GM18511 (cell line): ENCODE measurements around the gene SOX30.

Experiments
- ATAC-seq: cut with Tn5 transposase; IDR thresholded peaks from one replicate; pipeline ENCODE4 v1.9.1; 2021; ENCODE audit warnings: mild to moderate bottlenecking, moderate library complexity; ENCODE audit not compliant: unreplicated experiment

Gene SOX30

DNA sequence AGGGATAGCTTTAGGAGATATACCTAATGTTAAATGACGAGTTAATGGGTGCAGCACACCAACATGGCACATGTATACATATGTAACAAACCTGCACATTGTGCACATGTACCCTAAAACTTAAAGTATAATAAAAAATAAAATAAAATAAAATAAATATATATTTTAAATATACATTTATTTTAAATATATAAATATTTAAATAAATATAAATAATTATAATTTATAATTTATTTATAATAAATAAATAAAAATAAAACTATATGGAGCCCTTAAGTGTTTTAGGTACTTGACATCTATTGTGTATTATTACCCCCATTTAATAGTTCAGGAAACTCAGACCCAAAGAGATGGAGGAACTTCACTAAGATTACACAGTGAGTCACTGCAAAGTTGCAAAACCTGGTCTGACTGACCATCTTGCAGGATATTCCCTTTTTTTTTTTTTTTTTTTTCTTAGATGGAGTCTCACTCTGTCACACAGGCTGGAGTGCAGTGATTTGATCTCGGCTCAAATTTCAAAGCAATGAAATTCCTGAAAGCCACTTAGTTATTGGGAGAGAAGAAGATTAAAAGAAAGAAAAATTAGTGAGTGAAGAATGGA, 13.3 kb upstream of the SOX30 start:
- ATAC-seq, result no peak

DNA sequence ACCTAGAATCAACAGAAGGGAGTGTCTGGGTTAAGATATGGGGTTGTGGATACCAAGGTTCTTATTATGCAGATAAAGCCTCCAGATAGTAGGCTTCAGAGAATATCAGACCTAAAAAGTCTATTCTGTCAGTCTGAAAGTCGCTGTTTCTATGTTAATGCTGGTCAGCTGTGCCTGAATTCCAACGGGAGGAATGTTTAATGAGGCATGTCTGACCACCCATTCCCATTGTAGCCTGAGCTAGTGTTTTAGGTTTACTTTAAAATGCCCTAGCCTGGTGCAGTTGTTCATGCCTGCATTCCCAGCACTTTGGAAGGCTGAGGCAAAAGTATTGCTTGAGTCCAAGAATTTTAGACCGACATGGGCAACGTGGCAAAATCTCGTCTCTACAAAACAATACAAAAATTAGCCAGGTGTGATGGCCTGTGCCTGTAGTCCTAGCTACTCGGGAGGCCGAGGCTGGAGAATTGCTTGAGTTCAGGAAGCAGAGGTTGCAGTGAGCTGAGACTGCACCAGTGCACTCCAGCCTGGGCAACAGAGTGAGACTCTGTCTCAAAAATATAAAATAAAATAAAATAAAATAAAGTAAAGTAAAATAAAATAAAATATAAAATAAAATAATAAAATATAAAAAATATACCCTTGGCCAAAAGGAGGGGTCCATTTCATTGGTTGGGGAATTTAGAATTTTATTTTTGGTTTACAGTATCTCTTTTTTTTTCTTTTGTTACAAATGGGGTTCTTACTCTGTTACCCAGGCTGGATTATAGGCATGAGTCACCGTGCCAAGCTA, 7.8 kb upstream of the SOX30 start:
- ATAC-seq, result no peak

DNA sequence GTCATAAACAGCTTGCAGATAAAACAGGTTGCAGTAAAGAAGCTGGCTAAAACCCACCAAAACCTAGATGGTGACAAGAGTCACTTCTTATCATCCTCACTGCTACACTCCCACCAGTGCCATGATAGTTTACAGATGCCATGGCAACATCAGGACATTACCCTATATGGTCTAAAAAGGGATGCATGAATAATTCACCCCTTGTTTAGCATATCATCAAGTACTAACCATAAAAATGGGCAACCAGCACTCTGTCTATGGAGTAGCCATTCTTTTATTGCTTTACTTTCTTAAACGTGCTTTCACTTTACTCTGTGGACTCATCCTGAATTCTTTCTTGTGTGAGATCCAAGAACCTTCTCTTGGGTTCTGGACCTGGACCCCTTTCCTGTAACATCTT, 6.7 kb upstream of the SOX30 start:
- ATAC-seq, result no peak

DNA sequence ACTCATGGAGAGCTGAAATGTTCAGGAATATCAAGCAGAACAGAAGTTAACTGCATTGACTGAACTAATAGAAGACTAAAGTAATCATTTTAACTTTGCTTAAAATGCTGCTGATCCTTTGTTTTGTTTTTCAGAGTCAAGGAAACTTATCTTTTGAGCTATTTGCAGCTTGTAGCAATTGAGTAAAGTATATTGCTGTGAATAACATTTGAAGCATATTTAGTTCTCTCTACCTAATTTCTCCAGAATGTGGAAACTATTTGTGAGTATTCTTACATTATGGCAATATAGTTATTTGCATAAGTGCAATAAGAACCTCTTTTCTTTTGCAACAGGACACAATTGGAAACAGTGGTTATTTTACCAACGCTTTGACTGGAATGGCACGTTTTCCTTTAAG, 5.3 kb upstream of the SOX30 start:
- no peak for ATAC-seq

DNA sequence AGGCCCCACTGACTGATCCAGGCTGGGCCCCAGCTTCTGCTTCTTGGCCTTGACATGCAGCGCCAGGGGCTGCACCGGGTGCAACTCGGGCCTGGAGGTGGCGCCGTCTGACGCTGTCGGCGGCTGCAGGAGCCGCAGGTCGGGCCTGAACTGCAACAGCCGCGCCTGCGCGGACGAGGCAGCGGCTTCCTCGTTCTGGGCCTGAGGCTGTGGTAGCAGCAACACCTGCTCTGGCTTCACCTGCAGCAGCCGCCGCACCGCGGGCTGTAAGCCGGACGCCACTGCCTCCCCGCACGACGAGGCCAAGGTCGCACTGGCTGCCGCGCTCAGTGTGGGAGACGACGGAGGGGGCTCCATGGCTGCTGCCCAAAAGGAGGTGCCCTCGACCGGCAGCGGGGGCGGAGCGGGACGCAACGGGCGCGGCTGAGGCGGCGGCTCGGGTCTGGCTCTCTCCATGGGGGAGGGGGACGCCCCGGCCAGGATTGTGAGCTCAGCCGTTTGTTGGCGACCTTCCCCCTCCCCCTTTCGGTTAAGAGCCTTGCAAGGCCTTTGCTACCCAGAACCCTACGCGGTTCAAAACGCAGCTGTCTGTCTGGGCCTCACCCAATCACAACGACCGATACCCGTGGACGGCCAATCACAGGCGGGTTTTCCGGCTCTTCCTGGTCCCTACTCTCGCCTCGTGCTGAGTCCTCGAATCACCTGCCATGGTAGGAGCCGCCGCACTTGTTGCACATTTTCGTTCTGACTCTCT, 438 bp downstream of the SOX30 start:
- ATAC-seq, result peak; percentile 77

DNA sequence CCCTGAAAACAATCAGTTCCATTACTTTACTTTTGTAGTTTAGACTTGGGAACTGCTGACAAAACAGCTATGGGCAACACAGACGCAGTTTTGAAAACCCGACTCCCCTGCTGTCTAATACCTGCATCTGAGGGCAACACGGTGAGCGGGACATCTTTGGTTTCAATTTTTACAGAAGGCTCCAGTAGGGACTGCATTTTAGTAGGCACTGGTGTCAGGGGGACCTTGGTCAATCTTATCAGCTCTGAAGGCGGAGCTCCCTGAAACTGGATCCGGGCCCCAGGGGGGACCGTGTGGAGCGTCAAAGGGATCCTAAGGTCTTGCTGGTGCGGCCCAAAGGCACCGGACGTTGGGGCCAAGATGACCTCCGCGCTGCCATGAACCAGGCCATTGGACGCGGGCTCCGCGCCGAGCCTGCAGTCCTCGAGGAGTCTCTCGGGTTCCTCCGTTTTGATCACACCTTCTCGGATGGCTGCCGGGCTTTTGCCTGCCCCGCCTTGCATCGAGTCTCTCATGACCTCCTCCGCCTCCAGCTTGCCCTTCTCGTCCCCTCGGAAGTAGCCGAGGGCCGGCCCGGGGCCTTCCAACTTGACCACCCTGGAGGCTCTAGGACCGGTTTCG, 1.1 kb downstream of the SOX30 start:
- ATAC-seq, result no peak

DNA sequence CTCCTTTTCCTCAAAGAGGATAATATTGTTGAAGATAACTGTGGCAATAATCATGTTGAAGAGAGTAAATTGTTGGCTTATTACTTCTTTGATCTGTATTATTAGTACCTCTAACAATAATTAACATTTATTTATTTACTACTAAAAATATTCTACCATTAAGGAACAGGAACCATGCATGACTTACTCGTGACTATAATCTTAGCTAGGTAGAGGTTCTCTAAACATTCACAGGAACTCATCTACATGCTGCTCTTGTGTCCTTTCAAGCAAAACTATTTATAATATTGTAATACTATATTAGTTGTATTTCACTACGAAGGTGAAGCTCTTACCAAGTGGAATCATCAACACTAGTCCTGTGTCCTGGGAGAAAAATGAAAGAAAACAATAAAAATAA, 3.1 kb downstream of the SOX30 start:
- ATAC-seq, result no peak

DNA sequence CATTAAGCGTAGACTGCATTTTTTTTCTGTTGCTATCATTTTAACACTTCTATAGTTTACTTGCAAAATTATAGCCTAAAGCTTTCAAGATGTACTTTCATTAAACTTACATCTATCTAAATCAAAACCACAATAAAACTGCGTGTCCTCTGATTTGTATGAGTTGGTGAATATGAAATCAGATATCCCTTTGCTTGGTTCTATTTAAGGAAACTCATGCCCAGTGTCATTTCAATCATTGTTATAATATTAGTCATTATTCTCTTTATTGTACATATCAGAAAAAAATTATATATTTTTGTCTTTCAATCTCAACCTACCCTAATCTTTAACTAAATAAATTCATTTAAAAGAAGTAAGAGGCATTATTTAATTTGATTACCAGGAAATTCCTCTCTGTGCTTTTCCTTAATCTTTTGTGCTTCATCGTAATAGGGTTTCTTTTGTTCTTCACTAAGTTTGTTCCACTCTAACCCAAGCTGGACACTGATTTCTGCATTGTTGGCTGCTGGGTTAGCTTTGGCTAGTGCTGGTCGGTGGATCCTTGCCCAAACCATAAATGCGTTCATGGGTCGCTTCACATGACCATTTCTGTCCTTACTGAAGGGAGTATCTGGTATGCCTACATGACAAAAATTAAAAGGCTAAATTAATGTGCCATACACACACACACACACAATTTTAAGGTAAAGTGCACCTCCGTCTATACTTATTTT, 3.8 kb downstream of the SOX30 start:
- no peak for ATAC-seq

DNA sequence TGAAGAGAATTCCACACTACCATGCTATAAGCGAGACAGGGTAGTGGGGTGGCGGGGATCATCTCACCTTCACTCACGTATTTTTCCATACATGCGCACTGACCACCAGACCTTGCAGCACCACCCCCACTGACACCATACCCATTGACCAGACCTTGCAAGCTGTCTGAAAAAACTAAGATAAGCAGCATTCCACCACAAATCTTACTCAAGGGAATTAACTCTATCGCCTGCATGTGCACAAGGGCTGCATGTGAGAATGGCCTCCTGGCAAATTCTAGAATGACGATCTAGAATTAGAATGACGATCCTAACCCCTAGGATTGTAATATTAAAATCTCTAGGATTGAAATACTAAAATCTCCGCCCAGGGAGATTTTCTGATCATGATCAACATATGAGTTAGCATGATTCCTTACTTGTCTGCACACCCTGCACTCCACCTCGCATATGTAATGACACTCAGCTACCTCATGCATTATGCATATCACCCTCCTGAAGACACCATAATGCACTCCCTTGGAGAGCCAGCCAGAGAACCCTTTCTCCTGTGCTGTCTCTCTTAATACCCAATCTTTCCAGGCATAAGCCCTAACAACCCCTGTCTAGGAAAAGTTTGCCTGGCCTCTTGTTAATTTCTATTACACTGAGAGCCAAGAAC, 11.7 kb downstream of the SOX30 start:
- ATAC-seq, result no peak

DNA sequence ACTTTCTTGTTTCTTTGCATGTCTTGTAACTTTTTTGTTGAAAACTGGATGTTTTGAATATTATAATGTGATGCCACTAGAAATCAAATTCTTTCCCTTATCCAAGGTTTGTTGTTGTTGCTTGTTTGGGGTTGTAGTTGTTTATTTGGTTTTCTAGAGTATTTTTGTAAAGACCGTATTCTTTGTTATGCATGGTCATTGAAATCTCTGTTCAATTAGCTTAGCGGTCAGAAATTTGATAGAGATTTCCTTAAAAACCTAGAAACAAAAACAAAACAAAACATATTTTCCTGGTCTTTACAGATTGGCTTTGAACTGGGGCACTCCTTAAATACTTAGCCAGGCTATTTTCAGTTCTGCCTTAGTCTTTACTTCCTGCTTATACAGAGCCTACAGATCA, 21.9 kb downstream of the SOX30 start:
- no peak for ATAC-seq

DNA sequence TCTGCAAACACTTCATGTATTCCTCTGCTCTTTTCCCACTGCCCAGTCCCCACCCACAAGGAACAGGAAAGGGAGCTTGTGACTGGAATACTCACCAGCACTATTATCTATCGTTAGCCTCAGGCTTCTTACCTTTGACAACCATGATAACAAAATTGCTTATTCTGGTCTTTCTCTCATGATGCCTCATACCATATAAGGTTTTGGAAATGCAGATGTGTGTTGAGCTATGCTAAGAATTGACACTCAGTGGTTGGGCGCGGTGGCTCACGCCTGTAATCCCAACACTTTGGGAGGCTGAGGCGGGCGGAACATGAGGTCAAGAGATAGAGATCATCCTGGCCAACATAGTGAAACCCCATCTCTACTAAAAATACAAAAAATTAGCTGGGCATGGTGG, 25.4 kb downstream of the SOX30 start:
- ATAC-seq, result no peak

DNA sequence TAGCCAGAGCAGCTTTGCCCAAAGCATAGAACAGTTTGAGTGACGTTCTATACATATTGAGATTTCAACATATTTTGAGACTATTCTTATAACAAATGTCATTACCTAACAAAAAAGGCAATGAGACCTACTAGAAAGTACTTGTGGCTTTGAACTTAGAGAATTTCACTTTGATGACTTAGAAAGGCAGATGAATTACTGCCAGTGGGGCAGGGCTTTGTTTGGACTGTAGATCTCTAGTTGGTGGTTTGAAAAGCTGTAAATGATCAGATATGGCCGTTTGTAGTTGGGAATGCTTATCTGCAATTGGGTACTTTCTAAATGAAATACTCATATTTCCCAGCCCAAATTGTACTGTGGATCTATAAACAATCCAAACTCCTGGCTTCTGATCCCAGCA, 28.1 kb downstream of the SOX30 start:
- no peak for ATAC-seq

DNA sequence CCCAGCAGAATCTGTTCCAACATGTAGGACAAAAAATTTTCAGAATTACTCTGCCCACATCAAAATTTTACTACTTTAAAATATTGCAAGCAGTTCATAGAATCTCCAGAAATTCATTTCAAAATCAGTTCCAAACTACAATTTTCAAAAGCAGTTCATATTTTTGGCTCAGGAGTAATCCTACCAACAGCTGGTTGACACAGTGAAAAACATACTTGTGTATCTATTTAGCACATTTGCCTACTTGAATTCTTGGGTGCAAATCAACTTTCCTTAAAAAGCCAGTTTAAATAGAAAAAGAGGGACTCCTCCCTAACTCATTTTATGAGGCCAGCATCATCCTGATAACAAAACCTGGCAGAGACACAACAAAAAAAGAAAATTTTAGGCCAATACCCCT, 31.5 kb downstream of the SOX30 start:
- no peak for ATAC-seq

DNA sequence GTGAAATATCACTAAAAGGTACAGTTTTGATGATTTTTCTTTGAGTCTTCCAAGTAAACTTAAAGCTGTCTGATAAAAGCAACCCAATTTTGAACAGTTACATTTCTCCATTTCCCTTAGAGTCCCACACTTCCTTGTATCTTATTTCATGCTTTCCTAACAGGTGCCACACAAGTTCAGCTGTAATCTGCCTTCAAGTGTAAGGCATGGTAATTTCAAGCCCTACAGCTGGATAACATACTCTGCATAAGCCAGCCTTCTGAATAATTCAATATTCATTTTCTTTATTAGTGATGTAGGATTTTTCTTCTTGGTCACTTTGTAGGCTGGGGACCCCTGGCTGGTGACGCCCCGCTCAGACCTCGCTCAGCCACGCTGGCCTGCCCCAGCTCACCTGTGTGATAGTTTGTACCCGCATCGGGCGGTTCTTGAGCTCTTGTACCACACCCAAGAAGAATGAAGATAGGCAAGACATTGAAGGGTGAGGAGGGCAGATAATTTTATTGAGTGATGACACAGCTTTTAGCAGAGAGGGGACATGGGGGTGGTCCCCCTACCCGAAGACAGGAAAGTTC, 34.0 kb downstream of the SOX30 start:
- ATAC-seq, result no peak

DNA sequence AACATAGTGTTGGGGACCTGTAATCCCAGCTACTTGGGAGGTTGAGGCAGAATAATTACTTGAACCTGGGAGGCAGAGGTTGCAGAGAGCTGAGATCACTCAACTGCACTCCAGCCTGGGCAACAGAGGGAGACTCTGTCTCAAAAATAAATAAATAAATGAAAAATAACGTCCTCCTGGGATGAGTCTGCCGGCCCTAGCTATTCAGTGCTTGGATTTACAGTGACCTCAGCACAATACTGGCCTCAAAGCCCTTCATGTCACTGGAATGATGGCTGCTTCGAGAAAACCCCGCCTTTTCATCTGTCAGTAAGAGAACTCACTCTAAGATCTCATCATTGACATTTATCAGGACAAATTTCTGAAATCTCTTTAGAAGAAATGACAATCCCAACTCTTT, 35.5 kb downstream of the SOX30 start:
- no peak for ATAC-seq

DNA sequence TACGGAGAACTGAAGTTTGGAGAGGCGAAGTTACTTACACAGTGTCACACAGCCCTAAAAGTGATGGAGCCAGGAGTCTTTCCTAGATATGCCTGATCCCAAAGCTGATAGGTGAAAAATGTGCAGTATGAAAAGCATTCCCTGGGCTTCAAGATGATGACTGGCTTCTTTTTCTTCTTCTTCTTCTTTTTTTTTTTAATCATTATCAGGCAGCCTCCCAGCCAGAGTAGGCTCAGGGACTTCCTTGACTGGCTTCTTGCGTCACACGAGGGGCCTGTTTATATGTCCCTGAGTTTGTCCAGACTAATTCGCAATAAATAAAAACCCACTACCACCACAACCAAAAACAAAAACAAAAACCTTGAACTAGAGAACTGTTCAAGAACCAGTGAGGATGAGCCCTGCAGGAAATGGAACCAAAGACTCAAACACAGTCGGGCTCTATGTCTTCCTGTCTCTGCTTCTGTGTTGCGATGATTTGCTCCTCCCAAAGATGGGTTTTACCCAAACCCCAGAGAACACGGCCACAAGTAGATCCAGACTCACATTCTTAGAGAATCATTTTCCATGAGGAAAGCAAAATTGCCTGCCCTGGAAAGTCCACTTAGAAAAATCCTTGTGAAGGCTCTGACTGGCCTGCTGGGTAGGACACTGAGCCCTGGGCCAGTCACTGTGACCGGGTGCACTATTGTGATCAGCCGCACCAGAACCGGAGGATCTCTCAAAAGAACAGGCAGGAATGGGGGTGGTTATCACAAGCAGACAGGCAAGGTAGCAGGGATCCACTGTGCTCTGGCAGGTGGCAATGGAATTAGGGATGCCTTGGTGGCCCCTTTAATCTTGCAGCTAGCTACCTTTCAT, 38.6 kb downstream of the SOX30 start:
- no peak for ATAC-seq

DNA sequence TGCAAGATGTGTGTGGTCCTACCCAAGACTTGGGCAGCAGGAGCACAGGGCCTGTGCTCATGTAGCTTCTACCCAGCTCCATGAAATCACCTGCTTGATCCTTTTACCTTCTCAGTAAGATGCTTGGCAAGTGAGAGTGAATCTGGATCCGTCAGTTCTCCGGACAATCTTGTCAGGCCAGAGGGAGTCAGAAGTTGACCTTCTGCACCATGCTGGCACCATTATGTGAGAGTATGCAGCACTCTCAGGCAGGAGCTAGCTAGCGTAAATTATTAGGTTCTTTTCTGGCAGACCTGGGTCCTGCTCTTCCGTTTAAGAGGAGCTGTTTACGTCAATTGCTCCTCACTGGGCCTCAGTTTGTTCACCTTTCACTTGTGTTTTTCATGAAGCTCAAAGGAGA, 39.7 kb downstream of the SOX30 start:
- ATAC-seq, result no peak

DNA sequence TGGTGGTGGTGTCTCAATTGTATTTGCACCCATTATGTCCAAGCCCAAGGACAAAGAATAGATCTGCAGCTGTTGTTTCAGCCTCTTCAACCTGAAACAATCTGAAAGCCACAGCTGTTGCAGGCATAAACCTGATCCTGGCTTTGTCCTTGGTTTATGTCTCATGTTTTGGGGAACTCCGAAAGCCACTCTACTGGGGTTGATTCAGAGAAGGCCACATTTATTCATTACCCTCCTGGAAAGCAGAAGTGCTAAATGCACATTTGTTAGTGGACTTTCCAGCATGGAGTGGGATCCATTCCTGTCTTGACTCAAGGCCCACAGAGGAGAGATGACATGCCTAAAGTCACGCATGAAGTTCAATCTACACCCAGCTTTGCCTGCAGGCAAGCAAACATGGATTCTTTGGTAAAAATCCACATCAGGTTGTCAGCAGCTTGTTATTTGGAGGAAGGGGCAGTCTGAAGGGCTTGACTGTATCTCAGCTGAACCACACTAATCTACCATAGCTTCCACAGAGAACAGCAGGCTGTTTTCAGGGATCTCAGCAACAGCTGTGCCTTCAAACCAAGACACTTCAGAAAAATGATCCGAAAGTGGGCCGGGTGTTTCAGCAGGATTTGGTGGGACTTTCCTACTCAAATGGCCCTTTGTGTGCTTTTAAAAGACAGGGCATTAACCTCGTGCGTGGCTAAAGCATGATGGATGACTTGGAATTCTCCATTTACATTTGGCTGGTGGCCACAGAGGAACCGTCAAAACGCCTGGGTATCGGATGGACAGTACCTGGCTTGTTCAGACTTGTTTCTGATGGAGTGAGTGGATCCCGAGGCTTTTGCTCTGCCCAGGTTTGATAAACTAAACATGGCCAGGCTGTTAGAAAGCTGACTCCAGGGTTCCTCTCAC, 40.4 kb downstream of the SOX30 start:
- peak; percentile 46 for ATAC-seq
